ENCODE results near the gene RBPMS2.

RBPMS2 gene

DNA sequence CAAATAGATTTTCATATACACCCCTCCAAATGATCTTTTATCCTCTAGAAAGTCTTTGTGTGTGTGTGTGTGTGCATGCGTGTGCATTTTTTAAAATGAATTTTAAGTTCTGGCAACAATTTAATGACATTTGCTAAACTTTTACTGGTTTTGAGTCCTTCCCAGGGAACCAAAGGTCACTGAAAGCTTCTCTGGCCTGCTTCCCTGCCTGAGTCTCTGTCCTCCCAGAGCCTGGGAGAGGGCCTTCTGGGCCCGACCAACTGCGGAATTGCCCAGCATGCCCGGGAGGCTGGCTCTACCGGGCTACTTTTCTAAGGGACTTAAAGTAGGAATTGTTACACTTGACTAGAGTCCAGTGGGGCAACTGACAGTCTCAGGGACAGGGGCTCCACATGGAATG is 7.4 kb upstream of the RBPMS2 start:
- DNase-seq, result no peak

DNA sequence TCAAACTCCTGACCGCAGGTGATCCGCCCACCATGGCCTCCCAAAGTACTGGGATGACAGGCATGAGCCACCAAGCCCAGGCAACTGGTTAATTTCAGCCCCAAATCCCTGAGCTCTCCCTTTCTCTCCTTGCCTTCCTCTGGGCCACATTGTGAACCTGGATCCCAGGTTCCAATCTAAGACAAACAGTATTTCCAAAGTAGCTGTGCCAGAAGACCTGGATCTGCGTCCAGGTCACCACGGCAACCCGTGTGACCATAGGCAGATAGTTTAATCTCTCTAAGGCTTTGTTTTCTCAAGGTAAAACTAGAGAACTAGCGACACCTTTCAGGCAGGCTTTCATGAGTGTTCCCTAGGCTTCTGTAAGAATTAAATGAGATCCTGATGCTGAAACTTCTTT is 5.9 kb upstream of the RBPMS2 start:
- DNase-seq, result no peak

DNA sequence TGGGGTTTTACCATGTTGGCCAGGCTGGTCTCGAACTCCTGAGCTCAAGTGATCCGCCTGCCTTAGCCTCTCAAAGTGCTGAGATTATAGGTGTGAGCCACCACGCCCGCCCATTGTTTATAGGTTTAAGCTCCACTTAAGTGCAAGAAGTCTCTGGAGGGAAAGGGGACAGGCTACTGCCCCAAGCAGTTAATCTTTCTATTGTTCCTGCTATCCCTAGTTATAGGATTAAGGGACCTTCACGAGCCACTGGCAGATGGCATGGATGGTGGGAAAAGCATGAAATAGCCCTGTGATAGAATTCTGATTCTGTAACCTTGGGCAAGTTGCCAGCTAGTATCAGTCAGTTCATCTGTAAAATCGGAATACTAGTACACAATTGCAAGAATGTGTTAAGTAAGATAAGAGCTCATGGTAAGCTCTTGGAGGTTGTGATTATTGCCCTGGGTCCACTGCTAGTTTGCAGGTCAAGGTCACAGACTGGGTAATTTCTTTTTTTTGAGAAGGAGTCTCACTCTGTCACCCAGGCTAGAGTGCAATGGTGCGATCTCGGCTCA is 5.3 kb upstream of the RBPMS2 start:
- peak; percentile 63 for DNase-seq

DNA sequence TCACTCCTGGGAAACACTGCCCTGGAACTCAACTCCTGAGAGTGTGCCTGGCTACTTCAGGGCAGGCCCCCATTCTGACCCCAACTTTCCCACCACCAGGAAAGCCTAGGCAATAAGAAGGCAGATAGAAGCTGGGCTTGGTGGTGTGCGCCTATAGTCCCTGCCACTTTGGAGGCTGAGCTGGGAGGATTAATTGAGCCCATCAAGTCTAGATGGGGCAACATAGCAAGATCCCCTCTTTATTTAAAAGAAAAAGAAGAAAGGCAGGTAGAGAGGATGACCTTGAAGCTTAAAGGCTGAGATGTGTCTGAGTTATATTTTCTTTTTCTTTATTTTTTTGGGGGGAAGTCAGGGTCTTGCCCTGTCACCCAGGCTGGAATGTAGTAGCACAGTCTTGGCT is 4.2 kb upstream of the RBPMS2 start:
- DNase-seq, result no peak

DNA sequence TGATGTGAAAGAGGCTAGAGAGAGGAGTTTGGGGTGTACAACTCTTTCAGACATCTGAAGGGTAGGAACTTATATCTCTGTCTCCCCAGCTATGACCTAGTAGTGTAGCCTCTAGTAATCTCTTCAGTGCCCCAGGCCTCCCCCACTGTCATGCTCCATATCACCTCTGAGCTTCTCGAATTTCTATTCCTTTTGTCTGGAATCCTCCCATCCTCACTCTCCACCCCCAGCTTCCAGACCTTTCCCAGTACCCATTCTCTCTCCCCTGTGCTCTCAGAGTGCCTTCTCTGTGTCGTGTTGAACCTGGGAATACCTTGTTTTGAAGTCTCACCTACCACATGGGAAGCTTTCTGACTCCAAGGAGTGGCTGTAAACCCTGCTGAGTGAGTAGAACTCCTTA is 3.6 kb upstream of the RBPMS2 start:
- DNase-seq, result no peak

DNA sequence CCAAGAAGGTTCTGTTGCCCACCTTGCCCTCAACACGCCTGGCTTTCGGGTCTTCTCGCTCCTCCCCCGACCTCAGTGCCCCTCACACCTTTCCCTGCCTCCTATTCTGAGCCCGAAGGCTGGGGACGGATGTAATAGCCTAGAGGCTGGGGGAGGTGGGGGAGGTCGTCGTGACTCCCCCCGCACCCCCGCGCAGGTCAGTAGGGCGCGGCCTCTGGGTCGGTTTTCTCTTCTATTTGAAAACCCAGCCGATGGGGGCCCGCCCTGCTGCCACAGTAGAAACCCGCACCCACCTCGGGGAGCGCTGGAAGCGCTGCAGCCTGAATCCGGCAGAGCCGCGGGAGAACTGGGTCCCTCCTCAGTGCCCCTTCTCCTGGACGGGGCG is 1.0 kb upstream of the RBPMS2 start:
- no peak for DNase-seq

DNA sequence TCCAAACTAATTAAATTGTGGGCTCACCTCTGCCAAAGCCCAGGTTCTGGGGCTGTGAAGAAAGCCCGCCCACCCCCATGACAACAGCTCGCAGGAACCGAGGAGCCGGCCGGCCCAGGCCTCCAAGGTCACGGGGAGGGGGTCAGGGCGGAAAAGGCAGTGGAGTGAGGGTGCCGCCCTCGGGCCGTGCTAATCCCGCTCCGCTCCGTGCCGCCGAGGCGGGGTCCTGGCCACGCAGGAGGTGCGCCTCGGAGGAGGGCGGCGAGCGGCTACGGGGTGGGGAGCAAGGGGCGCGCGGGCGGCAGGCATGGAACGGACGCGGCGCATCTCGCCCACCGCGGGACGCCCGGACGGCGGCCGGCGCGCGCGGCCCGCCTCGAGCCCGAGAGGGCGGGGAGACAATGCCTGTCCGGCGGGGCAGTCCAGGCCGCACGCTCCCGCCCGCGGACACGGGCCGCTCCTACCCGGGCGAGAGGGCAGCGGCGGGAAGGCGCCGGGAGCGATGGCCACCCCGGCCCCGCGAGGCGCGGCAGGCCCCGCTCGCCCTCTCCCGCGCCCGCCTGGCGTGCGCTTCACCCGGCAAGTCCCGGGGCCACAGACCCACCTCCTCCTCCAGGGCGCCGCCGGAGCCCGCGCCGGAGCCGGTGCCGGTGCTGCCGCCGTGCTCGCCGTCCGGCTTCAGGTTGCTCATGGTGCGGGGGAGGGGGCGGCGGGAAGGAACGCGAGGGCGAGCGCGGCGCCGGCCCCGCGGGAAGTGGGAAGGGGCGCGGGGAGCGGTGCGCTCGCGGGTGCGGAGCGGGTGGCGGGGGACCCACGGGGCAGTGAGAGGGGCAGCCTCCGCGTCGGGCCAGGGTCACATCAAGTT is 528 bp downstream of the RBPMS2 start:
- no peak for DNase-seq

DNA sequence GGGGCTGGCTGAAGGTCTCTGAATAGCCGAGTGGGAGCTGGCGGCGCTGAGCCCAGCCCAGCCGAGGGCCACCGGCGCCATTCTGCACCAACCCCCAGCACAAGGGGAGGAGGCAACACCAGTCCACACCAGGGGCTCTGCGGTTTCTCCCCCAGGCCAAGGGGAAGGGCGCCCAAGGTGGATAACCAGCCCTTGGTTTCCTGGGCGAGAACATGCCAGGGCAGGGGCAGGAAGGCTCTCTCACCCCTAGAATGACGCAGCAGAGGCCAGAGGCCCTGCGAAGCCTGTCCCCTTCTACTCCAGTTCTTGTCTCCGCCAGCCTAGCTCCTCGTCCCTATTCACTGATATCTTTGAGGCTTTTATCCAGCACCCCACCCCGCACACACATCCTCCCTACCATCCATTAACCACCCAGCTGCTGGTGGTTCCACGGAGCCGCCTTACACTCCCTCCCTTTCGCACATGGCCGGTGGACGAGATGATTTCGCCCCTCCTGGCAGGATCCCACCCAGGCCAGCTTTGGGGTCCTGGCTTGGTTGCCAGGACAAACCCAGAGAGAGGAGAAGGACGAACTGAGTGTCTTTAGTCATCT is 1.3 kb downstream of the RBPMS2 start:
- DNase-seq, result no peak

DNA sequence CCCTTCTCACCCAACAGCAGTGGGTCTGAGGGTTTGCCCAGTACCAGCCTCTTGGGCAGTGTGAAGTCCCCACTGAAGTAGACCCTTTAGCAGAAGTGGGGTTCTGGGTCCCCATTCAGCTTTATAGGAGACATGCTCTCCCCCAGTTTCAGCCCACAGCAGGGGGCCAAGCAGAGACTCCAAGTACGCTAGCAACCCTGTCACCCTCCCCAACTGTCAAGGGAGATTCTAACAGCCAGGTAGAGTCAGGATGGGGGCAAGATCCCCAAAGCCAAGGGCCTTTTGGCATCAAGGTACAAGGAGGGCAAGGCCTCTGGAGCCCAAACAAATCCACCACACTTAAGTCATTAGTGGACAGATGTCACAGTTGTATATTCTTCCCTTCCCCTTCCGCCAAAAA is 1.8 kb downstream of the RBPMS2 start:
- DNase-seq, result no peak

DNA sequence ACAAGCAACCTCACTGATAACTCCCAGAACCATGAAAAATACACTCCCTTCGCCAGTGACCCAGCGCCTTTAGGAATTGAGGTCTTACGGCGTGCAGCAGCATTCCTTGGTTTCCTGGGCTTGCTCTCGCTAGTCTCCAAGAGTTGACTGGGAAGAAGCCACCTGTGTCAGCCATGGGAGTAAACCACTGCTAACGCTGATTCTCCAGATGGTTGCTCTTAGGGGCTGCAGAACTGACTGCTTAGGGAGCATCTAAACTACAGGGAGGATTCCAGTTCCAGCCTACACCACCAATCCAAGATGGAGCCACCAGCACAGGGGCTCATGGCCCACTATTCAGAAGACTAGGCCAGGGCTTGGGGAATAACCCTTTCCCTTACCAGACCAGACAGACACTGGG is 2.4 kb downstream of the RBPMS2 start:
- no peak for DNase-seq

DNA sequence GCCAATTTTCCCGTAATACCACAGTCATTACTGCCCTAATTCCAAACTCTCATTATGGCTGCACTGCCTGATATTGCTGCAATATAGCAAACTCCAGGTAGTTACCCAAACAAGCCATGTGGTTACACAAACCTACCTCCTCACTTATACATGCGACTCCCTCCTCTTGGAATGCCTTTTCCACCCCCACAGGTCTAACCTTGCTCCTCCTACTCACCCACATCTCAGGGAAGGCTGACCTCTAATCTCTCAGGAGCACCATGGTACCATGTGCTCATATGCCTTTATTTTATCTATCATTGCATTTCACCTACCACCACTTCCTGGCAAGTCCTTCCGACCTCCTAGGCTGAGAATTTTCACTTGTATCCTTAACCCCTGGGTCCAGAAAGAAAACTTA is 2.9 kb downstream of the RBPMS2 start:
- DNase-seq, result no peak

DNA sequence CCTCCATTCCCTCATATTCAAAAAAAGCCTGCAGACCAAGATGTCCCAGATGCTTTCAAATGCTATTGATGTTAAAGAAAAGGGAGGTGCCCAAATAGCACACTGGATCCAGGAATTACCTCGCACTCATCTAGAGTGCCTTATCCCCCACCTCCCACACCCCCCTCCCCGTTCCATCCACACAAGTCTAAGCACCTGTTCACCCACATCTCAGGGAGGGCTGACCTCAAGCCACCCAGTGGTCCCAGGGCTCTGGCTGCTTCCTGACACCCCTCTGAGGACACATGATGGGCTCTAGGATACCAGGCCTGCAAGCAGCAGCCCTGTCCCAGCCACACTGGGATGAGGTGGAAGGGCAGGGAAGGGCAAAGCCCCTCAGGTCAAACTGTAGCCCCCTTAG is 4.8 kb downstream of the RBPMS2 start:
- DNase-seq, result no peak

DNA sequence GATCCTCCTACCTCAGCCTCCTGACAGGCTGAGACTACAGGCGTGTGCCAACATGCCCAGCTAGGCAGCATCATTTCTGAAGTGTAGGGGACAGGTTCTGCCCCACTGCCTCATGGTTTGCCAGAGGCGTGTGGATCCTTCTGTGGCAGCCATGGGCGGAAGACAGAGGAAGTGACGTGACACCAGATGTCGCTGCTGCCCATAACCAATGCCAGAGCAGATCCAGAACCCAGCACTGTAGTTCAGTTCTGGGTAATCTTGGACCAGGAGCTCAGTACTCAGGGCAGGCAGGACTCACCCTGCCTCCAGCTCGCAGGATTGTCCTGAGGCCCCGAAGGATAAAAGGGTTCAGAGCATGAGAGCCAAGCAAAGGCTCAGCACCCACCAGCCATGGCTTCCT is 8.2 kb downstream of the RBPMS2 start:
- DNase-seq, result no peak

DNA sequence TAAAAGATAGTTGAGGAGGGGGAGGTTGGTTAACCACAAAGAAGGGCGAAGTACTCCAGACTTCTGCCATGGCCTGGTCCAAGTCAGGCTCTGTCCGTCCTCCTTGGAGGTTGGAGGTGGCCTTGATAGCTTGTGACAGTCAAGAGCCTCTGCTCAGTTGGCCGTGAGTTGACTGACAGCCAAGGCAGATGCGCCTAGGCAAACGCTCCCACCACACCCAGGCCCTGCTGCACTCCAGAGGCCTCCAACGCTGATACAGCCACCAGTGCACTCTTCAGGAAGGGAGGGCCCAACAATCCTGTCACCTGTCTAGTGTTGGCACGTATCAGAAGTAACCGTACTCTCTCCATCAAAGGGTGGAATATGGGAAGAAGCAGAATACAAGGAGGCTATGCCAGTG is 9.3 kb downstream of the RBPMS2 start:
- DNase-seq, result no peak

DNA sequence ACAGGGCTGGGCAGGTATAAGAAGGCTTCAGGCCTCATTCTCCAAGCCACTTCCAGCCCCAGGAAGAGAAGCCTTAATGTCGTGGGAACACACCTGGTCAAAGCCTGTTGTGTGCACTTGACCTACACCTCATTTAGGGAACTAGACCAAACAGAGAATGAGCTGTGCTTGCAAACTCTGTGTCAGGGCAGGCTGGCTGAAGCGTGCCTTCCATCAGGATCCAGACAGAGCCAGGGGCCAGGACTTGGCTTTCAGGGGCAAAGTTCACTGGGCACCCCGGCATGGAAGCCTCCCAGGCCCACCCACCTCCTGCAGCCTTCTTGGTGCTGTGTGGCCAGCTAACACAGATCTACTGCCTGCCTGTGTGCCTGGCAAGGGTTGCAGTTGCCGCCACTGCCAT is 11.5 kb downstream of the RBPMS2 start:
- DNase-seq, result no peak

DNA sequence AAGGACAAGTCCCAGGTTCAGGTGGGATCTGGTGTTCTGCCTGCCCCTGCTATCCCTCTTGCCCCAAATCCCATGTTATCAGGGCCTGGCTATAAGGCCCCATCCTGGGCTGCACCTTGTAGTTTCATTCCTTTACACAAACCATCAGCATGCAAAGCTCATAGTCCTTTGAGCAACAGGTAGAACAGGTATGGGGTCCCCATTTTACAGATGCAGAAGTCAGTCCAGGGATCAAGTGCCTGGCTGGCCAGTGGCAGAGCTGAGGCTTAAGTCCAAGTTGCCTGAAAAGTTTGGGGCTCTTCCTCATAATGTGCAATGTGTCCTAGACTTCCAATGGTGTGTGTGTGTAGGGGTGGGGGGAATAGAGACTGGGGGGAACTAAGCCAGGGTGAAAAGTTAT is 11.9 kb downstream of the RBPMS2 start:
- DNase-seq, result no peak

DNA sequence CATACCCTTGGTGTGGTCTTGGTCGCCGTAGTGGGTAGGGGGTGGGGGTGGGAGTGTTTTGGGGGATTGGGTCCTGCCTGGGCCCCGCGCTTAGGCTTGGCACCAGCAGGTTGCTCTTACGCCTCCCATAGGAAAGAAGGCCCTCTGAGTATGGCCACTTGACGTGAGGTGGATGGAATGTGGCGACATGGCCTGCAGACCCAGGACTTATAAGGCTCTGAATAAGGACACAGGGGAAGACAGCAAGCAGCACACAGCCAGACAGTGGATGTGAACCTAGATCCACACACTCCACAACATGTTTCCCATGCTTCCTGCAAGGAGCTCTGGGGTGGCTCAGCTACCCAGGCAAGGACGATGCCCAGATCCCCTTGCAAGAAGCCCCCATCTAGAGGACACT is 12.4 kb downstream of the RBPMS2 start:
- no peak for DNase-seq

DNA sequence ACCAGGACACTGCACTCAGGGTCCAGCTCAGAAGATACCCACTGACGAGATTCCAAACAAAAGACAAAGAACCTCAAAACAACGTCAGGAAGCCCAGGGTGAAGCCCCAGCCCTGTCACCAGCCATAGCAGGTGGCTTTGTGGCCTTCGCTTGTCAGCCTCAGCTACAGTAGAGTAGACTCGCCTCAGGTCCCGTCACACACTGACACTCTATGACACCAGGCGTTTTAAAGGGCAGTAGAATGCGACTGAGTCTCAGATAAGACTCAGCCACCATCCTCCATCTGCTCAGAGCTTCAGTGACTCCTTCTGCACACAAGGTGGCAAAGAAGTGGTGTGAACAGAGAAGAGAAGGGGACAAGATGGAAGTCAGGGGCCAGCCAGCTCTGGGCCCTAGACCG is 12.8 kb downstream of the RBPMS2 start:
- DNase-seq, result no peak

DNA sequence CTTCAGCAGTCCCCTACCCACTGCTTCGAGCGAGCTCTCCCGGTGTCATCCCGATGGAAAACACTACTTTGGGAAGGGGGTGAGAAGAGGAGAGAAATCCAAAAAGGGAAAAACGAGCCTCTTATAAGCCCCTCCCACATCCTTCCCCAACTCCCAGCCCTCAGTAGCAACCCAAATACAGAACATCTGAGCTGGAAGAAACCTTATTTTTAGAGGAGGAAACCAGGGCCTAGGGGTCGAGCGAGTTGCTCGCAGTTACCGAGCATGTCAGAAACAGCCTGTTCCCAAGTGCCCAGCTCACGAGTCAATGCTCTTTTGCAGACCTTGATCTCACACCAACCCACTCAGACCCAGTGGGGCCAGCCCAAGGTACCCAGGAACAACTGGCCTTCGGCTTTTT is 14.2 kb downstream of the RBPMS2 start:
- no peak for DNase-seq

DNA sequence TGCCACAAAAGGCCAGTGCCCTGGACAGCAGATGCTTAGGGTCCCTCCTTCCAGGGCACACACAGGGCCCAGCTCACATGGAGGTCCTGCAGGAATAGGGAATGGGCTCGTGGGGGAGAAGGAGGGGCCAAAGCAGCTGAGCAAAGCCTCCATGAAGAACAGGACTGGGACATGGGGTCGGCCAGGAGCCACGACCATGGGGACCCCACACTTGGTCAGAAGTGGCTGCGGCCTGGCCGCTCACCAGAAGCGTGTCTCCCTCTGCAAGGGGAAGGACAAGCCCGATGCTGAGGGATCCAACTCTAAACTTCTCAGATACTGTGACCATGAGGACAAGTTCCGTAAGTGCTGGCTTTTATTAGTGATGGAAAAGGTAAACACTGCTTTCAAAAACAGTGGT is 15.3 kb downstream of the RBPMS2 start:
- no peak for DNase-seq

DNA sequence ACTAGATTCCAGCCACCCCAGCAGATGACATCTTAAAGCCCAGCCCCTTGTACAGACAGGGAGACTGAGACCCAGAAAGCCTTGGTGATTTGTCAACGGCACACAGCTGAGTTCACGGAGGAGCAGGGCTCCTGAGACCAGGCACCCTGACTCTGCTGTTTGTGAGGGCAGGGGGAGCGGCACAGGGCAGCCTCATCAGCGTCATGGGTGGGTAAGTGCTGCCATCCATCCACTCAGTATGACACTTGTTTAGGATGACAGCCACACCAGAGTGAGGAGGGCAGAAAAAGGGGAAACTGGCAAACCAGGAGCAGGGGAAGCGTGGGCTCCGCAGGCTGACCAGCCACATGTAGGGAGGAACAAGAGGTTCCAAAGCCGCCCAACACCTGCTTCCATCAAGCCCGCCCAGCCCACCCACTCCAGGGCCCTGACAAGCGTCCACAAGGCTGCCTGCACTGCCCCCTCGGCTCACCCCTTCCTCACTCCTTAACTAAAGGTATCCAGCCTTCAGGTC is 19.9 kb downstream of the RBPMS2 start:
- no peak for DNase-seq

DNA sequence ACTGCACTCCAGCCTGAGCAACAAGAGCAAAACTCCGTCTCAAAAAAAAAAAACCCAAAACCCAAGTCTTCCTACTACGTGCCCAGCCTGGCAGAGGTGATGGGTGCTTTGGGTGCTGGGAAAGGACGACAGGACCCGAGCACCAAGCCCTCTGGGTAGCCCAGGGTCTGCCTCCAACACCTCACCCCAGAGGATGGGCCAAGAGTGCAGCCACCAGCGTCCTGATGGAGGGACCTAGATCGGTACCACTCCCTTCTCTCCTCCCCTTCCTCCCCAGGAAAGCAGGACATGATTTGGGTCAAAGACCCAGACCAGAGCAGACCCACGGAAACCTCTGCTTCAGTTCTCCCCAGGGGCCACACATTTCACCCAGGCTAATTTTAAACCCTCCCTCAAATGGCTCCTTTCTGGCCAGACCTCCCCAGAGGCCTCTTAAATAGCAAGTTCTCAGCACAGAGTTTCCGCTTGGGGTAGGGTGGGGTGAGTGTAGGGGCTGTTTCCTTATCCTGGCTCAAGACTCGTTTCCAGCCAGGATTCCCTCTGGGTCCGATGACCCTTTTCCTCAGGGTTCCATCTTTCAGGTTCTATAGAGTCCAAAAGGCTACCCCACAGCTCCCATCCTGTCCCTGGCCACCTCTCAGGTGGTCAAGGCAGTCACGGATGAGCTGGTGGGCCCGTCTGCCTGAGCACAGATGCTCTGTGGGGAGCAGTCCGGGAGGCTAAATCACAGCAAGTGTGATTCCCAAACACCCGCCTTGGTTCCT is 20.5 kb downstream of the RBPMS2 start:
- no peak for DNase-seq

DNA sequence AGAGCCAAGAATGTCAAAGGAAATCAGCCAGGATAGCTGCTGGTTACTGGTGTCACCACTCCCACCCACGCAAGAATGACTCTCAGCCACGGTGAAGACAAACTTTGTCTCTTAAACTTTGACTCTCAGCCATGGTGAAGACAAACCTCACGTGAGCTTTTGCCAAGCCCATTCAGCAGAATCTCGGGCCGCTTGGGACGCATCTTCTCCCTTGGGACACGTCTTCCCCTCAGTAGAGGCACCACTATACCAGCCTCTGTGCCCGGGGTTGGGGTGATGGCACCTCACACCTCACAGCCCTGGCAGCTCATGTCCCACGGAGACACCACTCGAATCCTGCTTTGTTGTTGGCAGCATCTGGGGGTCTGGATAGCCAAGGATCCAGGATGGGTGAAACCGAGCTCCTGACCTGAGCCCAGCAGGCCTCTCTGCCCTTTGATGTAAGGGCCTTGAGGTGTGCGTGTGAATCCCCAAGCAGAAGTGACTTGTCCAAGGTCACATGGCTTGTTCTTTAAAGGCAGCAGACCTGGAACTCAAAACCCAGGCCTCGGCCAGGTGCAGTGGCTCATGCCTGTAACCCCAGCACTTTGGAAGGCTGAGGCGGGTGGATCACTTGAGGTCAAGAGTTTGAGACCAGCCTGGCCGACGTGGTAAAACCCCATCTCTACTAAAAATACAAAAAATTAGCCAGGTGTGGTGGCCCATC is 21.8 kb downstream of the RBPMS2 start:
- DNase-seq, result no peak
